NB4 (cell line): ENCODE results near the gene HEMK1.

Experiments
- POLR2A ChIP-seq: IDR thresholded peaks from 2 replicates; pipeline ENCODE4 v1.6.1; 2011; ENCODE audit warnings: mild to moderate bottlenecking; ENCODE audit not compliant: insufficient read length; ENCODE audit errors: extremely low read depth
- TF ChIP-seq, protein P1 (sequence below): IDR thresholded peaks from one replicate; pipeline ENCODE4 v1.5.1; 2012; ENCODE audit warnings: low read depth, low read length

DNA sequence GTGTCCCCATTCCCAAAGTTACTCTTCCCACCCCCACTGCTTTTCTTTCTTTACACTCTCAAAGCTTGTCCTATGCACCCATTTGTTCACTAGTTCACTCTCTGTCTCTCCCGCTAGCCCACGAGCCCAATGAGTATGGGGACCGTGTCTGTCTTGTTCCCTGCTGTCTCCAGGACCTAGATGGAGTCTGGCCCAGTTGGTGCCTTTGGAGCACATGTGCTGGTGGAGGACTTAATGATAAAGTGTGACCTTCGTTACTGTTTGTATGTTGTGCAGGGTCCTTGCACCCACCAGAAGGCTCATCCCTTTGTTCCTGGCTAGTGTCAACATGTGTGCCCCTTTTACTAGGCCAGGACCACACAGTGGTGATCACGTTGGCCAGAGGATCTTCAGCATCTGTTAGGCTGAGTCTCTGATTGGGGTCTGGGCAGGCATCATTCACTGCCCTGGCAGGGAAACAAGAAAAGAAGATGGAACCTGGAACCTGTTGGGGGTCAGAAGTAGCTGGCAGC, 34.8 kb downstream of the HEMK1 start:
- TF ChIP-seq, protein P1, sequence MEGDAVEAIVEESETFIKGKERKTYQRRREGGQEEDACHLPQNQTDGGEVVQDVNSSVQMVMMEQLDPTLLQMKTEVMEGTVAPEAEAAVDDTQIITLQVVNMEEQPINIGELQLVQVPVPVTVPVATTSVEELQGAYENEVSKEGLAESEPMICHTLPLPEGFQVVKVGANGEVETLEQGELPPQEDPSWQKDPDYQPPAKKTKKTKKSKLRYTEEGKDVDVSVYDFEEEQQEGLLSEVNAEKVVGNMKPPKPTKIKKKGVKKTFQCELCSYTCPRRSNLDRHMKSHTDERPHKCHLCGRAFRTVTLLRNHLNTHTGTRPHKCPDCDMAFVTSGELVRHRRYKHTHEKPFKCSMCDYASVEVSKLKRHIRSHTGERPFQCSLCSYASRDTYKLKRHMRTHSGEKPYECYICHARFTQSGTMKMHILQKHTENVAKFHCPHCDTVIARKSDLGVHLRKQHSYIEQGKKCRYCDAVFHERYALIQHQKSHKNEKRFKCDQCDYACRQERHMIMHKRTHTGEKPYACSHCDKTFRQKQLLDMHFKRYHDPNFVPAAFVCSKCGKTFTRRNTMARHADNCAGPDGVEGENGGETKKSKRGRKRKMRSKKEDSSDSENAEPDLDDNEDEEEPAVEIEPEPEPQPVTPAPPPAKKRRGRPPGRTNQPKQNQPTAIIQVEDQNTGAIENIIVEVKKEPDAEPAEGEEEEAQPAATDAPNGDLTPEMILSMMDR, result no peak
- TF ChIP-seq POLR2A, result no peak
